ENCODE results near the gene LTN1. TPM values are rescaled to one million over a fixed set of nuclear protein-coding genes. Genes with fewer than 3 reads are reported as not detected.

LTN1 gene
- total RNA-seq, 1 donor from 2014 or later: 32.9 TPM

DNA sequence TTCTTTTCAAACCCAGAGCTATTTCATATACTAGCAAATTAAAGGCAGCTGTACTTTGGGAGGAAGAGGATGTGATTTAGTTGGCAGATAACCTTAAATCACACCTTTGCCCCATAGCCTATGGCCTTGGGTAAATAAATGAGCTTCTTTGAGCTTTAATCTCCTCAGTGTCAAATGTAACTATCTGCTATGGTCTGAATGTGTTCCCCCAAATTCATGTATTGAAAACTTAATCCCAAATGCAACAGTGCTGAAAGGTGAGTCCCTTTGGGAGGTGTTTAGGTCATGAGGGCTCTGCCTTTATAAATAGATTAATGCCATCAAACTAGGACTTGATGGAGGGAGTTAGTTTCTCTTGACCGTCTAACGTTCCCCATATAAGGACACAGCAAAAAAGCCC lies 85.8 kb downstream of the LTN1 start:
- Mint-ChIP-seq H3K27me3 (ENCODE audit: unreplicated experiment) (peaks cover 2% of the 10 kb centered on the region), H3K36me3 (ENCODE audit: unreplicated experiment) (no peaks in the 10 kb centered on the region), H3K4me3 (ENCODE audit: unreplicated experiment) (no peak overlapping the region), H3K4me1 (ENCODE audit: low read depth, unreplicated experiment) (no peaks in the 10 kb centered on the region), H3K27ac (ENCODE audit: unreplicated experiment) (no peak overlapping the region), H3K9me3 (ENCODE audit: unreplicated experiment) (no peaks in the 10 kb centered on the region)
- DNase-seq: no peak
- TF ChIP-seq, protein P1, sequence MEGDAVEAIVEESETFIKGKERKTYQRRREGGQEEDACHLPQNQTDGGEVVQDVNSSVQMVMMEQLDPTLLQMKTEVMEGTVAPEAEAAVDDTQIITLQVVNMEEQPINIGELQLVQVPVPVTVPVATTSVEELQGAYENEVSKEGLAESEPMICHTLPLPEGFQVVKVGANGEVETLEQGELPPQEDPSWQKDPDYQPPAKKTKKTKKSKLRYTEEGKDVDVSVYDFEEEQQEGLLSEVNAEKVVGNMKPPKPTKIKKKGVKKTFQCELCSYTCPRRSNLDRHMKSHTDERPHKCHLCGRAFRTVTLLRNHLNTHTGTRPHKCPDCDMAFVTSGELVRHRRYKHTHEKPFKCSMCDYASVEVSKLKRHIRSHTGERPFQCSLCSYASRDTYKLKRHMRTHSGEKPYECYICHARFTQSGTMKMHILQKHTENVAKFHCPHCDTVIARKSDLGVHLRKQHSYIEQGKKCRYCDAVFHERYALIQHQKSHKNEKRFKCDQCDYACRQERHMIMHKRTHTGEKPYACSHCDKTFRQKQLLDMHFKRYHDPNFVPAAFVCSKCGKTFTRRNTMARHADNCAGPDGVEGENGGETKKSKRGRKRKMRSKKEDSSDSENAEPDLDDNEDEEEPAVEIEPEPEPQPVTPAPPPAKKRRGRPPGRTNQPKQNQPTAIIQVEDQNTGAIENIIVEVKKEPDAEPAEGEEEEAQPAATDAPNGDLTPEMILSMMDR (IDR thresholded peaks at IDR 0.05; ENCODE audit: partially characterized antibody, unreplicated experiment): no peak

DNA sequence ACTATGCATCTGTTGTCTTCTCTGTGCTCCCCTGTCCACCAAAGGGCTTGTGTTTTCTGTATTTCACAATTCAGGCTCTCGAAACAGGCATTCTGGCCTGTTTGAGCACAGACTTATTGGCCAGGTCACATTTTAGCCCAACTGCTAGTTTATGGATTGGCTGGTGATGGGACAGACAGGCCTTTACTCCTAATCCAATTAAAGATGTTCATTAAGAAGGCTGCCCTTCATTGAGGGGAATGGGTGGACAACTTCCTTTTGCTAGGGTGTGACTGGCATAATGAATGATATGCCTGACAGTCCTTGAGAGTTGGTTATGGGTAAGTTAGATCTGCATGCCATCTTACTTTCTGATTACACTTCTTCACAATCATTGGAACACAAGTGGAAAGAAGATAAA lies 86.4 kb downstream of the LTN1 start:
- DNase-seq: no peak
- Mint-ChIP-seq H3K4me1 (ENCODE audit: low read depth, unreplicated experiment) (no peaks in the 10 kb centered on the region), H3K27me3 (ENCODE audit: unreplicated experiment) (peaks cover 2% of the 10 kb centered on the region), H3K4me3 (ENCODE audit: unreplicated experiment) (no peak overlapping the region), H3K9me3 (ENCODE audit: unreplicated experiment) (no peaks in the 10 kb centered on the region), H3K36me3 (ENCODE audit: unreplicated experiment) (no peaks in the 10 kb centered on the region), H3K27ac (ENCODE audit: unreplicated experiment) (no peak overlapping the region)
- TF ChIP-seq, protein P1 (IDR thresholded peaks at IDR 0.05; ENCODE audit: partially characterized antibody, unreplicated experiment): no peak

DNA sequence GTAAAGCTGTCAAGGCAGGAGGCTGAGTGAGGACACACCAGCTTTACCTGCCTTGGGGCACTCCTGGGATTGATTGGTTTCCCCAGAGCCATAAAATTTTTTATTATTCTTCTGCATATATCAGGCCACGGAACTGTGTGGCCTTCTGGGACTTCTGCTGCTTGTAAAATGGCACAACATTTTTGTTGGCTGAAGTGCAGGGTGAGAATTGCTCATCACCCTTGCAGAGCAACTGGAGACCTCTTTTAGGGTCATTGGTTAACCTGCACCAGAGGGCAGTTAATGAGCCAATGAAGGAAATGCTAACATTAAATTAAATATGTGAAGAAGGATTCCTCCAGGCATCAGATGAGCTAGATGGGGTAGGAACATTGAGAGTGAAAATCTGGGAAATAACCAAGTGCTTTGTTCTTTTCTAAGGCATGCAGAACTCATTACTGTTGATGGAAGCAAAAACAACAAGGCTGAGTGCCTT lies 87.7 kb downstream of the LTN1 start:
- no peaks in the 10 kb centered on the region for H3K4me1 Mint-ChIP-seq (ENCODE audit: low read depth, unreplicated experiment)
- H3K36me3 Mint-ChIP-seq (ENCODE audit: unreplicated experiment): no peaks in the 10 kb centered on the region
- H3K4me3 Mint-ChIP-seq (ENCODE audit: unreplicated experiment): no peak overlapping the region
- no peak for DNase-seq
- H3K9me3 Mint-ChIP-seq (ENCODE audit: unreplicated experiment): no peaks in the 10 kb centered on the region
- H3K27ac Mint-ChIP-seq (ENCODE audit: unreplicated experiment): no peak overlapping the region
- TF ChIP-seq, protein P1 (IDR thresholded peaks at IDR 0.05; ENCODE audit: partially characterized antibody, unreplicated experiment): no peak
- peaks cover 2% of the 10 kb centered on the region for H3K27me3 Mint-ChIP-seq (ENCODE audit: unreplicated experiment)

DNA sequence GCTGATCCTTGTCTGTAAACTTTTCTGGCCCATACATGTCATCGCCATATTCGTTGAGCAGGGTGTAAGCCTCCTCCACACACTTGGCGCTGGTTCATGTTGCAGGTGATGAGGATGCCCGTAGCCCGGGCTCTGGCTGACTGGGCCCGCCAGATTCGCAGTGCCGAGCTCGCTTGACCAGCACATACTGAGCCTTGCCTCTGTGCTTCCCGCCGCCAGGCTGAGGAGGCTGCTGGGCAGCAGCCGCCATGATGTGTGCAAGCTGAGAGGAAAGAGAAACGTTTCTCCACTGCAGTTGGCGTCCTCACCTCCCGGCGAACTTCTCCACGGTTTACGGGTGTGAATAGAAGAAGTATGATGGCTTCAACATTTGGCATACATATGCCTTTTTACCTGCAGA lies 89.2 kb downstream of the LTN1 start:
- no peaks in the 10 kb centered on the region for H3K4me1 Mint-ChIP-seq (ENCODE audit: low read depth, unreplicated experiment)

DNA sequence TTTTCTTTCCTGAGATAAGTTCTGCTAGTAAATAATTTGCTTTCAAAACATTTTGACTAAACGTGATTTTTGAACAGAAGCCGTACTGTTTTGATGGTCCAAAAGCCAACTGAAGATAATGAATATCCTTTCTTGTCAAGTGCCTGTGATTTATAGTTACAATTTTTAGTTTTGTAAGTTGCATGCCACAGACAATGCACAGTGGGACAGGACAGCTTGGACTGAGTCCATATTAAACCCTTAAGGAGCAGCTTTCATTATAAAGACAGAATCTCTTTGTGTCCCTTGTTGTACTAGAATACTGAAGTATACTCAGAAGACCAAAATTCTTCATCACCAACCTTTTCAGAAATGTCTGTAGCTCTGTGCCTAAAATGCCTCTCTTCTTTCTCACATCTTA lies 92.2 kb downstream of the LTN1 start:
- no peak overlapping the region for H3K4me3 Mint-ChIP-seq (ENCODE audit: unreplicated experiment)
- no peaks in the 10 kb centered on the region for H3K36me3 Mint-ChIP-seq (ENCODE audit: unreplicated experiment)
- H3K27me3 Mint-ChIP-seq (ENCODE audit: unreplicated experiment): peaks cover 2% of the 10 kb centered on the region
- no peaks in the 10 kb centered on the region for H3K9me3 Mint-ChIP-seq (ENCODE audit: unreplicated experiment)
- DNase-seq: no peak
- TF ChIP-seq, protein P1 (IDR thresholded peaks at IDR 0.05; ENCODE audit: partially characterized antibody, unreplicated experiment): no peak
- no peaks in the 10 kb centered on the region for H3K4me1 Mint-ChIP-seq (ENCODE audit: low read depth, unreplicated experiment)
- no peak overlapping the region for H3K27ac Mint-ChIP-seq (ENCODE audit: unreplicated experiment)

More for the DNA sequence above, 89.2 kb downstream of the LTN1 start:
- TF ChIP-seq, protein P1 (IDR thresholded peaks at IDR 0.05; ENCODE audit: partially characterized antibody, unreplicated experiment): no peak
- Mint-ChIP-seq H3K9me3 (ENCODE audit: unreplicated experiment) (no peaks in the 10 kb centered on the region), H3K36me3 (ENCODE audit: unreplicated experiment) (no peaks in the 10 kb centered on the region), H3K27ac (ENCODE audit: unreplicated experiment) (no peak overlapping the region), H3K4me3 (ENCODE audit: unreplicated experiment) (no peak overlapping the region), H3K27me3 (ENCODE audit: unreplicated experiment) (peaks cover 2% of the 10 kb centered on the region)
- no peak for DNase-seq
